Natural killer cell (primary cell): ENCODE results near the gene PLEKHA6. TPM values are rescaled to one million over a fixed set of nuclear protein-coding genes. Genes with fewer than 3 reads are reported as not detected.
A peak's percentile ranks its signal among the peaks of the same experiment; 100 is the strongest.

ENCODE experiments used
- ATAC-seq, 3 donors: fragments of 150-1000 bp in 2 of 3; fragments of 200-7000 bp in 1 of 3; cut with Tn5 transposase; 1 replicate in 1 of 3; 2 replicates in 2 of 3; pipeline ENCODE4 v1.10.0; 2021; ENCODE audit warnings: mild to moderate bottlenecking in 2 of 3, moderate library complexity in 2 of 3
- DNase-seq, 2 donors: peaks; one replicate each; pipeline versions ENCODE4 v3.0.0 to v3.0.0-alpha.2; 2013 to 2021; ENCODE audit warnings: mixed read lengths in 1 of 2
- H3K27ac ChIP-seq: one replicate; pipeline ENCODE4 v1.5.1; 2013; ENCODE audit warnings: mild to moderate bottlenecking, low read length
- H3K27me3 ChIP-seq: one replicate; pipeline ENCODE4 v1.6.1; 2013; ENCODE audit warnings: low read length; ENCODE audit not compliant: control insufficient read depth, insufficient read depth
- H3K36me3 ChIP-seq: one replicate; pipeline ENCODE4 v1.6.1; 2013; ENCODE audit warnings: low read length; ENCODE audit not compliant: control insufficient read depth, insufficient read depth
- H3K4me1 ChIP-seq: one replicate; pipeline ENCODE4 v1.6.1; 2013; ENCODE audit warnings: low read length; ENCODE audit not compliant: control insufficient read depth, insufficient read depth
- H3K4me3 ChIP-seq: one replicate; pipeline ENCODE4 v1.5.1; 2013; ENCODE audit warnings: low read length
- H3K9me3 ChIP-seq: one replicate; pipeline ENCODE4 v1.6.1; 2013; ENCODE audit warnings: low read length; ENCODE audit not compliant: control insufficient read depth, insufficient read depth
- H3K27ac Mint-ChIP-seq, 2 donors: one replicate each; pipeline ENCODE4 v1.8.0; 2022; ENCODE audit warnings: mild to moderate bottlenecking in 2 of 2, mixed read lengths in 2 of 2, moderate library complexity in 1 of 2
- H3K27me3 Mint-ChIP-seq, 2 donors: one replicate each; pipeline ENCODE4 v1.8.0; 2022; ENCODE audit warnings: low read depth in 2 of 2, mixed read lengths in 2 of 2
- H3K36me3 Mint-ChIP-seq: one replicate; pipeline ENCODE4 v1.8.0; 2022; ENCODE audit warnings: mixed read lengths
- H3K4me1 Mint-ChIP-seq, 2 donors: one replicate each; pipeline ENCODE4 v1.8.0; 2022; ENCODE audit warnings: mixed read lengths in 2 of 2
- H3K4me3 Mint-ChIP-seq: one replicate; pipeline ENCODE4 v1.8.0; 2022; ENCODE audit warnings: mild to moderate bottlenecking, moderate library complexity, mixed read lengths
- H3K9me3 Mint-ChIP-seq, 2 donors: one replicate each; pipeline ENCODE4 v1.8.0; 2022; ENCODE audit warnings: mixed read lengths in 2 of 2
- CTCF ChIP-seq: fragments of 200-600 bp; IDR thresholded peaks from one replicate; pipeline ENCODE4 v1.8.0; 2022; ENCODE audit warnings: antibody characterized with exemption
- WGBS: methylation state at CpG from one replicate; pipeline ENCODE4 v1.1.7; 2013; ENCODE audit warnings: missing lambda C conversion rate; ENCODE audit not compliant: insufficient coverage; 5-methylcytosine and 5-hydroxymethylcytosine counted together
- intact Hi-C: fragments of 100-400 bp; cut with micrococcal nuclease; formaldehyde crosslinking; loops from one replicate; pipeline ENCODE4 v1.14.2; 2022
- total RNA-seq, 4 donors: library from RNA; stranded (reverse); fragments of 120-200 nt in 1 of 4; gene quantifications; one replicate each; pipeline versions ENCODE4 v1.2.3 to v1.2.4, GENCODE V29; 2013 to 2022

PLEKHA6 gene
- total RNA-seq, 3 donors from 2014 or later (not counting 1 experiment from before 2014, with no cell fraction given) = 0.10 to 0.43 (median 0.16) TPM

- Mint-ChIP-seq H3K27me3 (peaks cover 14 to 20% of the 10 kb centered on the region in 2 donors), H3K36me3 (no peaks in the 10 kb centered on the region), H3K9me3 (no peaks in the 10 kb centered on the region), H3K4me3 (peak overlapping the region; percentile 85), H3K27ac (no peak overlapping the region), H3K4me1 (peaks cover 11 to 12% of the 10 kb centered on the region in 2 donors)
- Histone ChIP-seq H3K27ac (no peak overlapping the region), H3K4me3 (no peak overlapping the region), H3K36me3 (no peaks in the 10 kb centered on the region), H3K4me1 (peaks cover 11% of the 10 kb centered on the region), H3K9me3 (no peaks in the 10 kb centered on the region), H3K27me3 (peaks cover 21% of the 10 kb centered on the region)
- ATAC-seq (no peak), DNase-seq (no peak)
- intact Hi-C loops = no loop called here
- 37% methylated on average over 6 of the region's 6 CpGs for WGBS
- TF ChIP-seq CTCF = no peak
These were observed 16.7 kb upstream of the PLEKHA6 start for GRCh38 chr1:204376465-204376864.

- H3K4me1 Mint-ChIP-seq = peaks cover 16 to 17% of the 10 kb centered on the region in 2 donors
- H3K27ac Mint-ChIP-seq = no peak overlapping the region
- peaks cover 14 to 20% of the 10 kb centered on the region in 2 donors for H3K27me3 Mint-ChIP-seq
- no peak overlapping the region for H3K4me3 ChIP-seq
- H3K27ac ChIP-seq = no peak overlapping the region
- no peak for TF ChIP-seq CTCF
- H3K27me3 ChIP-seq = peaks cover 19% of the 10 kb centered on the region
- no peaks in the 10 kb centered on the region for H3K36me3 Mint-ChIP-seq
- no peak for ATAC-seq
- DNase-seq = no peak
- H3K4me1 ChIP-seq = peaks cover 11% of the 10 kb centered on the region
- H3K4me3 Mint-ChIP-seq = no peak overlapping the region
- no peaks in the 10 kb centered on the region for H3K9me3 Mint-ChIP-seq
- H3K36me3 ChIP-seq = no peaks in the 10 kb centered on the region
- no peaks in the 10 kb centered on the region for H3K9me3 ChIP-seq
- intact Hi-C loops = no loop called here
- WGBS = 48% methylated on average over 4 of the region's 4 CpGs
These were observed 14.2 kb upstream of the PLEKHA6 start for GRCh38 chr1:204373911-204374310.

- intact Hi-C loops = no loop called here
- no peaks in the 10 kb centered on the region for H3K27me3 ChIP-seq
- no peaks in the 10 kb centered on the region for H3K36me3 ChIP-seq
- peaks cover 0 to 3% of the 10 kb centered on the region in 2 donors for H3K27me3 Mint-ChIP-seq
- H3K4me3 ChIP-seq = no peak overlapping the region
- TF ChIP-seq CTCF = no peak
- WGBS = 94% methylated on average over 8 of the region's 10 CpGs
- H3K27ac Mint-ChIP-seq = no peak overlapping the region
- no peak overlapping the region for H3K4me3 Mint-ChIP-seq
- H3K9me3 Mint-ChIP-seq = no peaks in the 10 kb centered on the region
- no peaks in the 10 kb centered on the region for H3K36me3 Mint-ChIP-seq
- ATAC-seq (no peak), DNase-seq (no peak)
- no peak overlapping the region for H3K27ac ChIP-seq
- no peaks in the 10 kb centered on the region for H3K4me1 ChIP-seq
- no peaks in the 10 kb centered on the region for H3K9me3 ChIP-seq
- H3K4me1 Mint-ChIP-seq = peaks cover 5 to 7% of the 10 kb centered on the region in 2 donors
These were observed 10.4 kb upstream of the PLEKHA6 start for GRCh38 chr1:204370176-204370575.
